Upper lobe of left lung (tissue), 6 donors: Measurements from ENCODE around the gene DNTTIP2. TPM values are rescaled to one million over a fixed set of nuclear protein-coding genes. Genes with fewer than 3 reads are reported as not detected.

Source experiments
- ATAC-seq, 2 donors: fragments of 200-7000 bp; cut with Tn5 transposase; one replicate each; pipeline ENCODE4 v1.9.1; 2022; ENCODE audit warnings: mild to moderate bottlenecking in 2 of 2, moderate library complexity in 2 of 2; ENCODE audit not compliant: low FRiP score in 2 of 2
- DNase-seq, 2 donors: peaks; one replicate each; pipeline ENCODE4 v3.0.0-alpha.2; 2019 to 2020
- H3K27ac ChIP-seq, 4 donors: fragments of 200-600 bp; sonication (generic); one replicate each; pipeline ENCODE4 v1.5.1; 2016 to 2019
- H3K27me3 ChIP-seq, 4 donors: fragments of 200-600 bp; sonication (generic); one replicate each; pipeline ENCODE4 v1.5.1; 2017 to 2019
- H3K36me3 ChIP-seq, 4 donors: fragments of 200-600 bp; sonication (generic); one replicate each; pipeline ENCODE4 v1.5.1; 2016 to 2019
- H3K4me1 ChIP-seq, 4 donors: fragments of 200-600 bp; sonication (generic); one replicate each; pipeline ENCODE4 v1.5.1; 2018 to 2019
- H3K4me3 ChIP-seq, 4 donors: fragments of 200-600 bp; sonication (generic); one replicate each; pipeline ENCODE4 v1.5.1; 2017 to 2019; ENCODE audit warnings: mild to moderate bottlenecking in 2 of 4, moderate library complexity in 1 of 4
- H3K9me3 ChIP-seq, 4 donors: fragments of 200-600 bp; sonication (generic); one replicate each; pipeline ENCODE4 v1.5.1; 2018 to 2019
- EP300 ChIP-seq, 4 donors: sonication (generic); formaldehyde crosslinking; IDR thresholded peaks; one replicate each; pipeline ENCODE4 v1.5.1; 2017; ENCODE audit warnings: antibody characterized with exemption in 4 of 4, control low read depth in 2 of 4
- POLR2A ChIP-seq, 4 donors: fragments of 450-650 bp; IDR thresholded peaks; one replicate each; pipeline ENCODE4 v1.5.1; 2016 to 2017; ENCODE audit warnings: antibody characterized with exemption in 4 of 4, mild to moderate bottlenecking in 2 of 4
- POLR2AphosphoS5 ChIP-seq, 2 donors: sonication (generic); formaldehyde crosslinking; IDR thresholded peaks; one replicate each; pipeline ENCODE4 v1.5.1; 2017; ENCODE audit warnings: antibody characterized with exemption in 2 of 2
- WGBS, 2 donors: methylation state at CpG; one replicate each; pipeline ENCODE4 v1.1.5; 2017 to 2018; 5-methylcytosine and 5-hydroxymethylcytosine counted together
- total RNA-seq, 6 donors: library from RNA; depleted of rRNA in 4 of 6; stranded (reverse); fragments of >200 nt in 4 of 6; gene quantifications; one replicate each; pipeline versions ENCODE4 v1.1.0 to v1.2.1, GENCODE V29; 2016 to 2021
- TF ChIP-seq, protein P1 (sequence below), 6 experiments: fragments of 450-650 bp in 4 of 6; fragments of 200-600 bp in 2 of 6; sonication (generic) in 2 of 6; IDR thresholded peaks; one replicate each; pipeline ENCODE4 v1.5.1; 2016 to 2019; ENCODE audit warnings: antibody characterized with exemption in 6 of 6
- donor health status: DM: no; HTN: no; CAD: no; lungs with moderate emphysema.
- donor health status: DM: no; HTN: yes; CAD: no; lungs with severe emphysema.

Gene DNTTIP2
- total RNA-seq, 6 donors from 2014 or later = 14.4 to 43.7 (median 33.2) TPM

- WGBS, 2 donors = 97 to 100% methylated on average over 3 of the region's 3 CpGs
- no peak for ATAC-seq
- TF ChIP-seq, protein P1, sequence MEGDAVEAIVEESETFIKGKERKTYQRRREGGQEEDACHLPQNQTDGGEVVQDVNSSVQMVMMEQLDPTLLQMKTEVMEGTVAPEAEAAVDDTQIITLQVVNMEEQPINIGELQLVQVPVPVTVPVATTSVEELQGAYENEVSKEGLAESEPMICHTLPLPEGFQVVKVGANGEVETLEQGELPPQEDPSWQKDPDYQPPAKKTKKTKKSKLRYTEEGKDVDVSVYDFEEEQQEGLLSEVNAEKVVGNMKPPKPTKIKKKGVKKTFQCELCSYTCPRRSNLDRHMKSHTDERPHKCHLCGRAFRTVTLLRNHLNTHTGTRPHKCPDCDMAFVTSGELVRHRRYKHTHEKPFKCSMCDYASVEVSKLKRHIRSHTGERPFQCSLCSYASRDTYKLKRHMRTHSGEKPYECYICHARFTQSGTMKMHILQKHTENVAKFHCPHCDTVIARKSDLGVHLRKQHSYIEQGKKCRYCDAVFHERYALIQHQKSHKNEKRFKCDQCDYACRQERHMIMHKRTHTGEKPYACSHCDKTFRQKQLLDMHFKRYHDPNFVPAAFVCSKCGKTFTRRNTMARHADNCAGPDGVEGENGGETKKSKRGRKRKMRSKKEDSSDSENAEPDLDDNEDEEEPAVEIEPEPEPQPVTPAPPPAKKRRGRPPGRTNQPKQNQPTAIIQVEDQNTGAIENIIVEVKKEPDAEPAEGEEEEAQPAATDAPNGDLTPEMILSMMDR (IDR thresholded peaks at IDR 0.05) = no peak
- TF ChIP-seq EP300 (IDR thresholded peaks at IDR 0.05) (no peak), POLR2A (IDR thresholded peaks at IDR 0.05) (no peak)
- Histone ChIP-seq H3K36me3 (peaks cover 0 to 36% (median 13%) of the 10 kb centered on the region in 4 donors), H3K9me3 (no peaks in the 10 kb centered on the region), H3K27me3 (no peaks in the 10 kb centered on the region), H3K4me3 (no peak overlapping the region), H3K27ac (no peak overlapping the region), H3K4me1 (peaks cover 7 to 11% (median 9%) of the 10 kb centered on the region in 4 donors)
- DNase-seq = no peak
Measured at GRCh38 chr1:93900723-93901504, 21.9 kb upstream of the DNTTIP2 start.

GRCh38 chr1:93899543-93900207, 20.7 kb upstream of the DNTTIP2 start:
- H3K4me1 ChIP-seq = peaks cover 3 to 9% (median 6%) of the 10 kb centered on the region in 4 donors
- DNase-seq = no peak
- TF ChIP-seq POLR2A (IDR thresholded peaks at IDR 0.05) (no peak), POLR2AphosphoS5 (IDR thresholded peaks at IDR 0.05) (no peak), EP300 (IDR thresholded peaks at IDR 0.05) (no peak)
- TF ChIP-seq, protein P1 (IDR thresholded peaks at IDR 0.05) = no peak
- H3K9me3 ChIP-seq = no peaks in the 10 kb centered on the region
- no peaks in the 10 kb centered on the region for H3K27me3 ChIP-seq
- whole genome bisulfite sequencing, 2 donors = 77 to 88% methylated on average over 3 of the region's 3 CpGs
- peaks cover 2 to 47% (median 14%) of the 10 kb centered on the region in 4 donors for H3K36me3 ChIP-seq
- ATAC-seq = no peak
- H3K4me3 ChIP-seq = no peak overlapping the region
- no peak overlapping the region for H3K27ac ChIP-seq

DNA sequence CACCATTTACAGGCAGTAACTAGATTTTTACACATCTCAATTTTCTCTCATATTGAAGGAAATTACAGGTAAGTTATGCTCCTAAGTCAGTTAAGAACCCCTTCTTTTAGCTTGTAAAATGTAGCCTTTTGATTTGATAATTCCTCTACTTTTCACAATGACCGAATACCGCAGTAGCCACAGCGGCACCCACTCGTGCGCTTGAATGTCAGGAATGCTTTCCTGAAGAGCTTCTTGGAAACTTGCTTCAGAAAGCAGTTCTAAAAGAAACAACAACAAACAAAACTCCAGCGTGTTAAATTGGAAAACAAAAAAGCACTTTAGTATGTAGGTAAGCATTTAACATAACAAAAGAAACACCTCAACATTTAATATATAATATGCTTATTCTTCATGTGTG, 9.9 kb upstream of the DNTTIP2 start:
- no peak overlapping the region for H3K4me3 ChIP-seq
- H3K36me3 ChIP-seq = peaks cover 0 to 41% (median 12%) of the 10 kb centered on the region in 4 donors
- no peaks in the 10 kb centered on the region for H3K4me1 ChIP-seq
- DNase-seq (no peak), ATAC-seq (no peak)
- H3K9me3 ChIP-seq = no peaks in the 10 kb centered on the region
- TF ChIP-seq POLR2A (IDR thresholded peaks at IDR 0.05) = no peak
- TF ChIP-seq EP300 (IDR thresholded peaks at IDR 0.05) = no peak
- TF ChIP-seq POLR2AphosphoS5 (IDR thresholded peaks at IDR 0.05) = no peak
- TF ChIP-seq, protein P1 (IDR thresholded peaks at IDR 0.05) = no peak
- H3K27me3 ChIP-seq = no peaks in the 10 kb centered on the region
- no peak overlapping the region for H3K27ac ChIP-seq
- 82 to 87% methylated on average over 6 of the region's 6 CpGs for WGBS, 2 donors

DNA sequence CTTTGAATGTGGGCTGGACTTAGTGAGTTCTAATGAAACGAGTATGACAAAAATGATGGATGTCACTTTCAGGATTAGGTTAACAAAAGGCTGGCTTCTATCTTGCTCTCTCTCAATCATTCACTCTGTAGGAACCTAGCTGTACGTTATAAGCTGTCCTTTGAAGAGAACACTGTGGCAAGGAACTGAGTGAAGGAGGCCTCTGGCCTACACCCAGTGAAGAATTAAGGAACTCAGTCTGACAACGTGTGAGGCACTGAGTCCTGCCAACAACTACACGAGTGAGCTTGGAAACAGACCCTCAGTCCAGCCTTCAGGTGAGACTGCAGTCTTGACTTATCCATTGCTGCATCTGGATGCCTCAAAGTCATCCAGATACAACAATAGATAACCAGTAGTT, 3.3 kb upstream of the DNTTIP2 start:
- Histone ChIP-seq H3K4me3 (no peak overlapping the region), H3K27ac (no peak overlapping the region), H3K27me3 (no peaks in the 10 kb centered on the region), H3K4me1 (peaks cover 9 to 17% (median 9%) of the 10 kb centered on the region in 4 donors), H3K36me3 (peaks cover 0 to 4% (median 1%) of the 10 kb centered on the region in 4 donors), H3K9me3 (no peaks in the 10 kb centered on the region)
- no peak for DNase-seq
- TF ChIP-seq, protein P1 (IDR thresholded peaks at IDR 0.05) = no peak
- TF ChIP-seq POLR2AphosphoS5 (IDR thresholded peaks at IDR 0.05) = no peak
- TF ChIP-seq EP300 (IDR thresholded peaks at IDR 0.05) = no peak
- TF ChIP-seq POLR2A (IDR thresholded peaks at IDR 0.05) = no peak
- ATAC-seq = no peak
- WGBS, 2 donors = 82 to 89% methylated on average over 4 of the region's 4 CpGs
